SK-N-SH (cell line): ENCODE measurements around the gene MCUR1. TPM values are rescaled to one million over a fixed set of nuclear protein-coding genes. Genes with fewer than 3 reads are reported as not detected.

Experiments used
- CTCF ChIA-PET: fragments of 300-600, 350-600 bp; formaldehyde crosslinking; extraction: SDS; loops from one replicate; lab custom pipeline; 2021; lab: Yijun Ruan, JAX
- POLR2A ChIA-PET: fragments of 350-600 bp; sonication (Branson Sonifier 250); formaldehyde crosslinking; extraction: SDS; loops from one replicate; lab custom pipeline; 2020; ENCODE audit warnings: antibody characterized with exemption, inconsistent platforms; lab: Yijun Ruan, JAX
- DNase-seq: peaks from one replicate; pipeline ENCODE4 v3.0.0; 2012
- H2AFZ ChIP-seq: fragments of 200-600 bp; sonication (generic); 2 replicates; pipeline ENCODE4 v1.8.1; 2016; ENCODE audit warnings: antibody characterized with exemption, mild to moderate bottlenecking, low read depth
- H3F3A ChIP-seq: fragments of 200-600 bp; sonication (generic); replicated peaks from 2 replicates; pipeline ENCODE3; 2016; ENCODE audit warnings: antibody characterized with exemption, mild to moderate bottlenecking; ENCODE audit not compliant: insufficient read depth
- H3K27ac ChIP-seq, 2 experiments: fragments of 200-500 bp in 1 of 2; fragments of 200-600 bp in 1 of 2; sonication (Bioruptor generic) in 1 of 2; sonication (generic), shearing (Covaris generic) in 1 of 2; 2 replicates each; pipeline versions ENCODE4 v1.5.1 to v1.6.1; 2014 to 2016; ENCODE audit warnings: low read depth in 2 of 2, inconsistent platforms in 1 of 2, low read length in 1 of 2, mild to moderate bottlenecking in 1 of 2, mixed read lengths in 1 of 2
- H3K27me3 ChIP-seq: fragments of 200-600 bp; sonication (generic), shearing (Covaris generic); 2 replicates; pipeline ENCODE4 v1.6.1; 2016; ENCODE audit warnings: mixed run types; ENCODE audit not compliant: insufficient read depth
- H3K36me3 ChIP-seq, 2 experiments: fragments of 200-500 bp in 1 of 2; fragments of 200-600 bp in 1 of 2; sonication (Bioruptor generic) in 1 of 2; sonication (generic) in 1 of 2; replicated peaks in 1 of 2; 2 replicates each; pipeline versions ENCODE3 to v1.5.1; 2014 to 2016; ENCODE audit warnings: low read length in 1 of 2, mild to moderate bottlenecking in 1 of 2; ENCODE audit not compliant: insufficient read depth in 2 of 2, control insufficient read depth in 1 of 2
- H3K4me1 ChIP-seq, 2 experiments: fragments of 200-500 bp in 1 of 2; fragments of 200-600 bp in 1 of 2; sonication (Bioruptor generic) in 1 of 2; sonication (generic), shearing (Covaris generic) in 1 of 2; 2 replicates each; pipeline versions ENCODE4 v1.5.1 to v1.6.1; 2014 to 2016; ENCODE audit warnings: low read depth in 1 of 2, low read length in 1 of 2, mixed run types in 1 of 2; ENCODE audit not compliant: insufficient read depth in 2 of 2, control insufficient read depth in 1 of 2
- H3K4me2 ChIP-seq: fragments of 200-600 bp; sonication (generic), shearing (Covaris generic); 2 replicates; pipeline ENCODE4 v1.6.1; 2017; ENCODE audit warnings: mixed run types
- H3K4me3 ChIP-seq, 2 experiments: fragments of 200-500 bp in 1 of 2; fragments of 200-600 bp in 1 of 2; sonication (Bioruptor generic) in 1 of 2; sonication (generic), shearing (Covaris generic) in 1 of 2; 2 replicates each; pipeline versions ENCODE4 v1.5.1 to v1.8.1; 2014 to 2016; ENCODE audit warnings: low read depth in 2 of 2, inconsistent platforms in 1 of 2, low read length in 1 of 2, mild to moderate bottlenecking in 1 of 2, mixed read lengths in 1 of 2, moderate library complexity in 1 of 2
- H3K79me2 ChIP-seq: fragments of 200-600 bp; sonication (generic); 2 replicates; pipeline ENCODE4 v1.8.1; 2017; ENCODE audit warnings: mild to moderate bottlenecking; ENCODE audit not compliant: insufficient read depth
- H3K9ac ChIP-seq: fragments of 200-600 bp; sonication (generic); 2 replicates; pipeline ENCODE4 v1.6.1; 2017; ENCODE audit warnings: mixed run types
- H3K9me2 ChIP-seq: fragments of 200-600 bp; sonication (generic); 2 replicates; pipeline ENCODE4 v1.6.1; 2017; ENCODE audit warnings: mixed run types
- H3K9me3 ChIP-seq: fragments of 200-600 bp; sonication (generic); 2 replicates; pipeline ENCODE4 v1.6.1; 2017; ENCODE audit warnings: mixed run types, mild to moderate bottlenecking, moderate library complexity
- H4K20me1 ChIP-seq: fragments of 200-600 bp; sonication (generic); 2 replicates; pipeline ENCODE4 v1.6.1; 2017; ENCODE audit warnings: mild to moderate bottlenecking, mixed run types; ENCODE audit not compliant: insufficient read depth
- CTCF ChIP-seq: fragments of 200-600 bp; sonication (generic); IDR thresholded peaks from 2 replicates; pipeline ENCODE4 v1.6.1; 2017; ENCODE audit warnings: antibody characterized with exemption, mild to moderate bottlenecking, moderate library complexity
- EZH2phosphoT487 ChIP-seq: fragments of 200-600 bp; sonication (generic); IDR thresholded peaks from 2 replicates; pipeline ENCODE4 v1.6.1; 2017; ENCODE audit warnings: low read depth, mixed run types, mild to moderate bottlenecking, antibody characterized with exemption, moderate library complexity, borderline replicate concordance
- FOXJ3 ChIP-seq: sonication (generic); formaldehyde crosslinking; IDR thresholded peaks from 2 replicates; pipeline ENCODE4 v1.5.1; 2020; ENCODE audit warnings: mild to moderate bottlenecking, missing genetic modification reagents
- GABPA ChIP-seq: IDR thresholded peaks from 2 replicates; pipeline ENCODE4 v1.4.0; 2012; ENCODE audit warnings: low read depth, mild to moderate bottlenecking
- GATA2 ChIP-seq: sonication (generic); formaldehyde crosslinking; IDR thresholded peaks from 2 replicates; pipeline ENCODE4 v1.5.0; 2020; ENCODE audit warnings: mild to moderate bottlenecking, missing genetic modification reagents
- JUND ChIP-seq: IDR thresholded peaks from 2 replicates; pipeline ENCODE4 v1.4.0; 2012
- MXI1 ChIP-seq: IDR thresholded peaks from 2 replicates; pipeline ENCODE4 v1.6.1; 2012; ENCODE audit warnings: mild to moderate bottlenecking, low read depth, low read length, improper control_type of control experiment
- NRF1 ChIP-seq: IDR thresholded peaks from 2 replicates; pipeline ENCODE4 v1.6.1; 2012; ENCODE audit warnings: low read depth, mild to moderate bottlenecking, low read length
- POLR2AphosphoS5 ChIP-seq: IDR thresholded peaks from 2 replicates; pipeline ENCODE4 v1.6.1; 2012; ENCODE audit warnings: low read depth, low read length
- RCOR1 ChIP-seq: fragments of 150-350 bp; IDR thresholded peaks from 2 replicates; pipeline ENCODE4 v1.6.1; 2017; ENCODE audit warnings: antibody characterized with exemption, low read length
- REST ChIP-seq: IDR thresholded peaks from 2 replicates; pipeline ENCODE4 v1.6.1; 2012; ENCODE audit warnings: mild to moderate bottlenecking, low read depth, low read length, moderate library complexity
- SIN3A ChIP-seq: IDR thresholded peaks from 2 replicates; pipeline ENCODE4 v1.6.1; 2012; ENCODE audit warnings: low read depth, mild to moderate bottlenecking, low read length, moderate library complexity, borderline replicate concordance
- SMC3 ChIP-seq: IDR thresholded peaks from 2 replicates; pipeline ENCODE4 v1.6.1; 2012; ENCODE audit warnings: low read depth, low read length, improper control_type of control experiment
- TAF1 ChIP-seq: IDR thresholded peaks from 2 replicates; pipeline ENCODE4 v1.6.1; 2012; ENCODE audit warnings: low read depth, mild to moderate bottlenecking, low read length, moderate library complexity, borderline replicate concordance
- TEAD4 ChIP-seq: IDR thresholded peaks from 2 replicates; pipeline ENCODE4 v1.4.0; 2012; ENCODE audit warnings: mild to moderate bottlenecking, borderline replicate concordance; ENCODE audit not compliant: insufficient read depth
- ZBTB33 ChIP-seq: IDR thresholded peaks from 2 replicates; pipeline ENCODE4 v1.4.0; 2012; ENCODE audit warnings: low read depth, borderline replicate concordance
- WGBS: methylation state at CpG from one replicate; pipeline ENCODE4 v1.1.6; 2017; ENCODE audit warnings: low lambda C conversion rate; 5-methylcytosine and 5-hydroxymethylcytosine counted together
- polyA plus RNA-seq, 3 experiments: library from polyadenylated mRNA; depleted of rRNA; stranded (reverse); fragments of >200 nt; gene quantifications; 2 replicates each; pipeline ENCODE4 v1.2.3, GENCODE V29; 2012
- TF ChIP-seq, protein P1 (sequence below): IDR thresholded peaks from 2 replicates; pipeline ENCODE4 v1.4.0; 2012; ENCODE audit warnings: low read depth
- TF ChIP-seq, protein P2 (sequence below): IDR thresholded peaks from 2 replicates; pipeline ENCODE4 v1.4.0; 2012; ENCODE audit warnings: low read depth, borderline replicate concordance

The MCUR1 gene
- polyA plus RNA-seq, 1 of the 3 experiments (the other 2 are of a cell fraction) = 8.3 TPM

- 82% methylated on average over 7 of the region's 7 CpGs for WGBS
- CTCF ChIA-PET = interaction anchor here (2.6 kb wide), 1 partner anchor 43 kb away, joined by 5 read pairs; no protein-coding TSS in a partner anchor
- no peaks in the 10 kb centered on the region for H3K9me2 ChIP-seq
- H3K4me2 ChIP-seq = no peak overlapping the region
- H3K9ac ChIP-seq = no peak overlapping the region
- H3K36me3 ChIP-seq = no peaks in the 10 kb centered on the region
- H2AFZ ChIP-seq = no peak overlapping the region
- H3K4me3 ChIP-seq = no peak overlapping the region
- H3K27me3 ChIP-seq = no peaks in the 10 kb centered on the region
- no peaks in the 10 kb centered on the region for H4K20me1 ChIP-seq
- no peak overlapping the region for H3K27ac ChIP-seq
- no peak for TF ChIP-seq POLR2AphosphoS5
- TF ChIP-seq JUND = no peak
- TF ChIP-seq TAF1 = no peak
- TF ChIP-seq SIN3A = no peak
- TF ChIP-seq EZH2phosphoT487 = no peak
- no peak for TF ChIP-seq SMC3
- TF ChIP-seq ZBTB33 = no peak
- TF ChIP-seq, protein P1, sequence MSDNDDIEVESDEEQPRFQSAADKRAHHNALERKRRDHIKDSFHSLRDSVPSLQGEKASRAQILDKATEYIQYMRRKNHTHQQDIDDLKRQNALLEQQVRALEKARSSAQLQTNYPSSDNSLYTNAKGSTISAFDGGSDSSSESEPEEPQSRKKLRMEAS = no peak
- no peak for TF ChIP-seq REST
- TF ChIP-seq MXI1 = no peak
- no peak for TF ChIP-seq RCOR1
- TF ChIP-seq TEAD4 = no peak
- no peak for TF ChIP-seq FOXJ3 (CRISPR knock-in tag)
- no peak for TF ChIP-seq CTCF
- TF ChIP-seq NRF1 = no peak
- TF ChIP-seq GABPA = no peak
- no peak for TF ChIP-seq GATA2
- TF ChIP-seq, protein P2, sequence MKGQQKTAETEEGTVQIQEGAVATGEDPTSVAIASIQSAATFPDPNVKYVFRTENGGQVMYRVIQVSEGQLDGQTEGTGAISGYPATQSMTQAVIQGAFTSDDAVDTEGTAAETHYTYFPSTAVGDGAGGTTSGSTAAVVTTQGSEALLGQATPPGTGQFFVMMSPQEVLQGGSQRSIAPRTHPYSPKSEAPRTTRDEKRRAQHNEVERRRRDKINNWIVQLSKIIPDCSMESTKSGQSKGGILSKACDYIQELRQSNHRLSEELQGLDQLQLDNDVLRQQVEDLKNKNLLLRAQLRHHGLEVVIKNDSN = no peak
- no peaks in the 10 kb centered on the region; a peak in 1 of 4 replicates for H3K4me1 ChIP-seq
- no peaks in the 10 kb centered on the region for H3F3A ChIP-seq
- DNase-seq = no peak
- POLR2A ChIA-PET = no interaction called here
- no peaks in the 10 kb centered on the region for H3K9me3 ChIP-seq
- no peaks in the 10 kb centered on the region for H3K79me2 ChIP-seq
These were observed 17.3 kb upstream of the MCUR1 start for GRCh38 chr6:13831615-13832014.
